ENCODE measurements around the gene HERPUD1. TPM values are rescaled to one million over a fixed set of nuclear protein-coding genes. Genes with fewer than 3 reads are reported as not detected.

Gene HERPUD1
- total RNA-seq, 5 donors from 2014 or later (not counting 1 experiment from before 2014, with no cell fraction given), result 149 to 185 (median 167) TPM

- Histone ChIP-seq H3K9me3 (no peaks in the 10 kb centered on the region), H3K4me1 (ENCODE audit: control insufficient read depth in 1 of 2, extremely low read depth in 1 of 2, insufficient read depth in 2 of 2, low read length in 2 of 2) (no peaks in the 10 kb centered on the region), H3K27me3 (replicated peaks in 1 of 2; ENCODE audit: control insufficient read depth in 2 of 2, extremely low read depth in 1 of 2, insufficient read depth in 2 of 2, low read length in 1 of 2) (no peaks in the 10 kb centered on the region), H3K36me3 (ENCODE audit: control insufficient read depth in 2 of 2, extremely low read depth in 1 of 2, insufficient read depth in 1 of 2, low read length in 1 of 2) (no peaks in the 10 kb centered on the region), H3K27ac (ENCODE audit: low read length) (no peak overlapping the region), H3K4me3 (ENCODE audit: control insufficient read depth in 1 of 2, extremely low read depth in 1 of 2, low read length in 1 of 2) (no peak overlapping the region)
- POLR2A ChIA-PET, result no interaction called here
- WGBS (ENCODE audit: insufficient coverage), result no CpG with 5 or more reads among the region's 4 CpGs
- ATAC-seq (replicated peaks in 1 of 4), result no peak
- no peak overlapping the region for H3K4me3 Mint-ChIP-seq
- no peaks in the 10 kb centered on the region for H3K4me1 Mint-ChIP-seq
- H3K9me3 Mint-ChIP-seq, result no peaks in the 10 kb centered on the region
- DNase-seq, result no peak
- H3K36me3 Mint-ChIP-seq, result no peaks in the 10 kb centered on the region
- no peak overlapping the region for H3K27ac Mint-ChIP-seq
- H3K27me3 Mint-ChIP-seq, result no peaks in the 10 kb centered on the region
- CTCF ChIA-PET, result interaction anchor here (0.8 to 1.0 kb wide), 2 partner anchors 9 to 11 kb away, joined by 3 read pairs; no protein-coding TSS in a partner anchor
Observed at GRCh38 chr16:56956756-56957155, 24.8 kb downstream of the HERPUD1 start.

GRCh38 chr16:56960681-56961281, 28.8 kb downstream of the HERPUD1 start:
- no peak overlapping the region for H3K27ac Mint-ChIP-seq
- H3K9me3 Mint-ChIP-seq, result no peaks in the 10 kb centered on the region
- Histone ChIP-seq H3K4me1 (ENCODE audit: control insufficient read depth in 1 of 2, extremely low read depth in 1 of 2, insufficient read depth in 2 of 2, low read length in 2 of 2) (peaks cover 7 to 14% of the 10 kb centered on the region in 2 experiments), H3K27me3 (replicated peaks in 1 of 2; ENCODE audit: control insufficient read depth in 2 of 2, extremely low read depth in 1 of 2, insufficient read depth in 2 of 2, low read length in 1 of 2) (no peaks in the 10 kb centered on the region), H3K4me3 (ENCODE audit: control insufficient read depth in 1 of 2, extremely low read depth in 1 of 2, low read length in 1 of 2) (no peak overlapping the region), H3K36me3 (ENCODE audit: control insufficient read depth in 2 of 2, extremely low read depth in 1 of 2, insufficient read depth in 1 of 2, low read length in 1 of 2) (peaks cover 0 to 3% of the 10 kb centered on the region in 2 donors), H3K27ac (ENCODE audit: low read length) (no peak overlapping the region), H3K9me3 (no peaks in the 10 kb centered on the region)
- no peaks in the 10 kb centered on the region for H3K36me3 Mint-ChIP-seq
- H3K27me3 Mint-ChIP-seq, result no peaks in the 10 kb centered on the region
- 76% methylated on average over 7 of the region's 13 CpGs for WGBS (ENCODE audit: insufficient coverage)
- ATAC-seq (replicated peaks in 1 of 4) (no peak), DNase-seq (no peak)
- ChIA-PET CTCF (interaction anchor here in 1 of 2 donors (0.7 kb wide), 1 partner anchor 81 kb away, joined by 3 read pairs; no protein-coding TSS in a partner anchor), POLR2A (interaction anchor here in 1 of 2 donors (0.6 to 0.7 kb wide), 2 partner anchors 318 to 852 kb away, joined by 3 read pairs; no protein-coding TSS in a partner anchor)
- H3K4me3 Mint-ChIP-seq, result no peak overlapping the region
- H3K4me1 Mint-ChIP-seq, result peaks cover 16 to 17% (median 16%) of the 10 kb centered on the region in 3 donors

- POLR2A ChIA-PET, result interaction anchor here in 1 of 2 donors (0.6 kb wide), 1 partner anchor 318 kb away, joined by 3 read pairs; no protein-coding TSS in a partner anchor
- Mint-ChIP-seq H3K4me1 (peaks cover 21 to 22% (median 22%) of the 10 kb centered on the region in 3 donors), H3K4me3 (no peak overlapping the region), H3K9me3 (no peaks in the 10 kb centered on the region), H3K27me3 (no peaks in the 10 kb centered on the region), H3K27ac (no peak overlapping the region), H3K36me3 (no peaks in the 10 kb centered on the region)
- WGBS (ENCODE audit: insufficient coverage), result 80% methylated on average over 2 of the region's 3 CpGs
- Histone ChIP-seq H3K27ac (ENCODE audit: low read length) (no peak overlapping the region), H3K36me3 (ENCODE audit: control insufficient read depth in 2 of 2, extremely low read depth in 1 of 2, insufficient read depth in 1 of 2, low read length in 1 of 2) (peaks cover 0 to 3% of the 10 kb centered on the region in 2 donors), H3K4me1 (ENCODE audit: control insufficient read depth in 1 of 2, extremely low read depth in 1 of 2, insufficient read depth in 2 of 2, low read length in 2 of 2) (peaks cover 9 to 17% of the 10 kb centered on the region in 2 experiments), H3K27me3 (replicated peaks in 1 of 2; ENCODE audit: control insufficient read depth in 2 of 2, extremely low read depth in 1 of 2, insufficient read depth in 2 of 2, low read length in 1 of 2) (no peaks in the 10 kb centered on the region), H3K4me3 (ENCODE audit: control insufficient read depth in 1 of 2, extremely low read depth in 1 of 2, low read length in 1 of 2) (no peak overlapping the region), H3K9me3 (no peaks in the 10 kb centered on the region)
- CTCF ChIA-PET, result interaction anchor here in 1 of 2 donors (0.7 kb wide), 1 partner anchor 80 kb away, joined by 3 read pairs; no protein-coding TSS in a partner anchor
- ATAC-seq (replicated peaks in 1 of 4), result no peak
- DNase-seq, result no peak
Observed at GRCh38 chr16:56961386-56961785, 29.4 kb downstream of the HERPUD1 start.

- no peak within 1 kb of the TSS for H3K4me3 Mint-ChIP-seq
- H3K36me3 Mint-ChIP-seq, result no peaks in the 10 kb centered on the region
- Histone ChIP-seq H3K36me3 (ENCODE audit: control insufficient read depth in 2 of 2, extremely low read depth in 1 of 2, insufficient read depth in 1 of 2, low read length in 1 of 2) (peaks cover 0 to 3% of the 10 kb centered on the region in 2 donors), H3K27me3 (replicated peaks in 1 of 2; ENCODE audit: control insufficient read depth in 2 of 2, extremely low read depth in 1 of 2, insufficient read depth in 2 of 2, low read length in 1 of 2) (no peaks in the 10 kb centered on the region), H3K4me3 (ENCODE audit: control insufficient read depth in 1 of 2, extremely low read depth in 1 of 2, low read length in 1 of 2) (no peak within 1 kb of the TSS), H3K4me1 (ENCODE audit: control insufficient read depth in 1 of 2, extremely low read depth in 1 of 2, insufficient read depth in 2 of 2, low read length in 2 of 2) (peaks cover 9 to 17% of the 10 kb centered on the region in 2 experiments), H3K27ac (ENCODE audit: low read length) (no peak within 1 kb of the TSS), H3K9me3 (no peaks in the 10 kb centered on the region)
- WGBS (ENCODE audit: insufficient coverage), result 96% methylated on average over 11 of the region's 12 CpGs
- CTCF ChIA-PET, result interaction anchor here in 1 of 2 donors (0.7 kb wide), 2 partner anchors 62 to 80 kb away, joined by 3 to 4 read pairs; no protein-coding TSS in a partner anchor
- peaks cover 21 to 22% (median 22%) of the 10 kb centered on the region in 3 donors for H3K4me1 Mint-ChIP-seq
- no peak for DNase-seq
- H3K9me3 Mint-ChIP-seq, result no peaks in the 10 kb centered on the region
- no peak for ATAC-seq (replicated peaks in 1 of 4)
- POLR2A ChIA-PET, result no interaction called here
- no peak within 1 kb of the TSS for H3K27ac Mint-ChIP-seq
- H3K27me3 Mint-ChIP-seq, result no peaks in the 10 kb centered on the region
Observed at GRCh38 chr16:56961851-56962281, 29.9 kb downstream of the HERPUD1 start, which contains the start of gene CETP. Gene CETP, plus strand, starts transcription at chr16:56961950. Its CDS starts 30 bp downstream, at chr16:56961980.

- Histone ChIP-seq H3K36me3 (ENCODE audit: control insufficient read depth in 2 of 2, extremely low read depth in 1 of 2, insufficient read depth in 1 of 2, low read length in 1 of 2) (peaks cover 0 to 3% of the 10 kb centered on the region in 2 donors), H3K27ac (ENCODE audit: low read length) (peak overlapping the region; percentile 11), H3K4me1 (ENCODE audit: control insufficient read depth in 1 of 2, extremely low read depth in 1 of 2, insufficient read depth in 2 of 2, low read length in 2 of 2) (peaks cover 9 to 17% of the 10 kb centered on the region in 2 experiments), H3K4me3 (ENCODE audit: control insufficient read depth in 1 of 2, extremely low read depth in 1 of 2, low read length in 1 of 2) (peak overlapping the region in 1 of 2 donors; percentile 26), H3K9me3 (no peaks in the 10 kb centered on the region), H3K27me3 (replicated peaks in 1 of 2; ENCODE audit: control insufficient read depth in 2 of 2, extremely low read depth in 1 of 2, insufficient read depth in 2 of 2, low read length in 1 of 2) (peaks cover 0 to under 1% of the 10 kb centered on the region in 2 experiments)
- Mint-ChIP-seq H3K27me3 (no peaks in the 10 kb centered on the region), H3K27ac (peak overlapping the region; percentile 57 to 68), H3K4me3 (no peak overlapping the region), H3K36me3 (no peaks in the 10 kb centered on the region), H3K9me3 (no peaks in the 10 kb centered on the region), H3K4me1 (peaks cover 21 to 22% (median 22%) of the 10 kb centered on the region in 3 donors)
- ATAC-seq (replicated peaks in 1 of 4) (peak; percentile 86 to 97 (median 92)), DNase-seq (peak; percentile 84 to 98 (median 94))
- ChIA-PET POLR2A (interaction anchor here in 1 of 2 donors (0.6 kb wide), 1 partner anchor 12 kb away, joined by 3 read pairs; no protein-coding TSS in a partner anchor), CTCF (interaction anchor here (0.5 to 2.8 kb wide), 21 partner anchors 14 to 225 kb away, joined by 3 to 12 read pairs (median 3); no protein-coding TSS in a partner anchor)
- 38% methylated on average over 23 of the region's 30 CpGs for WGBS (ENCODE audit: insufficient coverage)
Observed at GRCh38 chr16:56964243-56965148, 32.6 kb downstream of the HERPUD1 start.
